ENCODE measurements around the gene TICAM1. TPM values are rescaled to one million over a fixed set of nuclear protein-coding genes. Genes with fewer than 3 reads are reported as not detected.

The TICAM1 gene
- total and polyA plus RNA-seq, 4 donors, result 2.1 to 8.6 (median 5.5) TPM

DNA sequence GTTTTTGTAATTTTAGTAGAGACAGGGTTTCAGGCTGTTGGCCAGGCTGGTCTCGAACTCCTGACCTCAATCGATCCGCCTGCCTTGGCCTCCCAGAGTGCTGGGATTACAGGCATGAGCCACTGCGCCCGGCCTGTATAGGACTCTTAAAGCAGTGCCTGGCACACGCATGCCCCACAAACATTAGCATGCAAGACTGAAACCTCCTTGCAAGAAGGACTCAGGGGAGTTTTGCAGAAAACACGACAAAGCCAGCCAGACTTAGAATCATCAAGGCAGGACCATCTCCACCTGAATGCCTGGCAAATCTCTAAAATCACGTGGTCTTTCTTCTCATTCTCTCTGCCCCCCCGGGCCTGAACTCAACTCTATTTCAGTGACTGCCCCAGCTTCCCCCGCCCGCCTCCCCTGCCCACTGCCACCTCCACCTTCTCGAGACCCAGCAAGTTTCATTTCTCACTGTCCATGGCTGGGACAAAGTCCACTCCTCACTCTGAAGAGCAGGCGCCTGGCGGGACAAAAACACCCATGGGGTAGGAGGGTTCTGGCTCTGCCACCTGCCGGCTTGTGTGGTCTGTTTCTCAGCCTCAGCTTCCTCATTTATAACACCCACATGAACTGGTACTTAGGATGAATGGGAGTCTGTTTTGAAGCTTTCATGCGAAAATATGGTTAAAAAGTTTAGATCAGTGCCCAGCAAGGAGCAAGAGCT is 2.4 kb downstream of the TICAM1 start:
- Histone ChIP-seq H3K9ac (ENCODE audit: low read depth in 1 of 2, low read length in 2 of 2) (peak overlapping the region; percentile 50 to 54), H3K4me3 (ENCODE audit: low read depth in 1 of 3, low read length in 3 of 3) (peak overlapping the region in 2 of 3 donors; percentile 24 to 44), H3K36me3 (ENCODE audit: control insufficient read depth in 4 of 4, insufficient read depth in 3 of 4, low read depth in 1 of 4, low read length in 3 of 4) (no peaks in the 10 kb centered on the region), H3K27ac (ENCODE audit: low read depth in 1 of 2, low read length in 2 of 2) (peak overlapping the region; percentile 97 to 98), H3K4me1 (ENCODE audit: control insufficient read depth in 4 of 4, insufficient read depth in 4 of 4, low read length in 3 of 4) (peaks cover 8 to 39% (median 23%) of the 10 kb centered on the region in 4 donors), H3K9me3 (ENCODE audit: control insufficient read depth in 4 of 4, low read length in 3 of 4) (no peaks in the 10 kb centered on the region), H3K27me3 (ENCODE audit: control insufficient read depth in 4 of 4, insufficient read depth in 4 of 4, low read length in 3 of 4) (no peaks in the 10 kb centered on the region)
- 23% methylated on average over 16 of the region's 16 CpGs for WGBS
- TF ChIP-seq RXRA (IDR thresholded peaks at IDR 0.05) (peak in 1 of 2 donors; percentile 15), RAD21 (IDR thresholded peaks at IDR 0.05) (peak; percentile 17 to 62), HNF4A (conservative IDR thresholded peaks at IDR 0.05) (peak; percentile 73 to 74), TAF1 (conservative IDR thresholded peaks at IDR 0.05) (no peak), FOXA2 (IDR thresholded peaks at IDR 0.05) (no peak), GABPA (IDR thresholded peaks at IDR 0.05 in 1 of 2, conservative IDR thresholded peaks at IDR 0.05 in 1 of 2) (no peak), EGR1 (IDR thresholded peaks at IDR 0.05; ENCODE audit: low read depth in 2 of 2) (no peak), NR2F2 (IDR thresholded peaks at IDR 0.05) (no peak), SP1 (IDR thresholded peaks at IDR 0.05) (peak; percentile 39), FOXA1 (IDR thresholded peaks at IDR 0.05) (no peak), HNF4G (IDR thresholded peaks at IDR 0.05) (peak; percentile 56), JUND (IDR thresholded peaks at IDR 0.05) (no peak), ATF3 (IDR thresholded peaks at IDR 0.05) (no peak), YY1 (IDR thresholded peaks at IDR 0.05) (peak; percentile 28)
- TF ChIP-seq, protein P1, sequence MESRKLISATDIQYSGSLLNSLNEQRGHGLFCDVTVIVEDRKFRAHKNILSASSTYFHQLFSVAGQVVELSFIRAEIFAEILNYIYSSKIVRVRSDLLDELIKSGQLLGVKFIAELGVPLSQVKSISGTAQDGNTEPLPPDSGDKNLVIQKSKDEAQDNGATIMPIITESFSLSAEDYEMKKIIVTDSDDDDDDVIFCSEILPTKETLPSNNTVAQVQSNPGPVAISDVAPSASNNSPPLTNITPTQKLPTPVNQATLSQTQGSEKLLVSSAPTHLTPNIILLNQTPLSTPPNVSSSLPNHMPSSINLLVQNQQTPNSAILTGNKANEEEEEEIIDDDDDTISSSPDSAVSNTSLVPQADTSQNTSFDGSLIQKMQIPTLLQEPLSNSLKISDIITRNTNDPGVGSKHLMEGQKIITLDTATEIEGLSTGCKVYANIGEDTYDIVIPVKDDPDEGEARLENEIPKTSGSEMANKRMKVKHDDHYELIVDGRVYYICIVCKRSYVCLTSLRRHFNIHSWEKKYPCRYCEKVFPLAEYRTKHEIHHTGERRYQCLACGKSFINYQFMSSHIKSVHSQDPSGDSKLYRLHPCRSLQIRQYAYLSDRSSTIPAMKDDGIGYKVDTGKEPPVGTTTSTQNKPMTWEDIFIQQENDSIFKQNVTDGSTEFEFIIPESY (IDR thresholded peaks at IDR 0.05), result no peak
- TF ChIP-seq, protein P2, sequence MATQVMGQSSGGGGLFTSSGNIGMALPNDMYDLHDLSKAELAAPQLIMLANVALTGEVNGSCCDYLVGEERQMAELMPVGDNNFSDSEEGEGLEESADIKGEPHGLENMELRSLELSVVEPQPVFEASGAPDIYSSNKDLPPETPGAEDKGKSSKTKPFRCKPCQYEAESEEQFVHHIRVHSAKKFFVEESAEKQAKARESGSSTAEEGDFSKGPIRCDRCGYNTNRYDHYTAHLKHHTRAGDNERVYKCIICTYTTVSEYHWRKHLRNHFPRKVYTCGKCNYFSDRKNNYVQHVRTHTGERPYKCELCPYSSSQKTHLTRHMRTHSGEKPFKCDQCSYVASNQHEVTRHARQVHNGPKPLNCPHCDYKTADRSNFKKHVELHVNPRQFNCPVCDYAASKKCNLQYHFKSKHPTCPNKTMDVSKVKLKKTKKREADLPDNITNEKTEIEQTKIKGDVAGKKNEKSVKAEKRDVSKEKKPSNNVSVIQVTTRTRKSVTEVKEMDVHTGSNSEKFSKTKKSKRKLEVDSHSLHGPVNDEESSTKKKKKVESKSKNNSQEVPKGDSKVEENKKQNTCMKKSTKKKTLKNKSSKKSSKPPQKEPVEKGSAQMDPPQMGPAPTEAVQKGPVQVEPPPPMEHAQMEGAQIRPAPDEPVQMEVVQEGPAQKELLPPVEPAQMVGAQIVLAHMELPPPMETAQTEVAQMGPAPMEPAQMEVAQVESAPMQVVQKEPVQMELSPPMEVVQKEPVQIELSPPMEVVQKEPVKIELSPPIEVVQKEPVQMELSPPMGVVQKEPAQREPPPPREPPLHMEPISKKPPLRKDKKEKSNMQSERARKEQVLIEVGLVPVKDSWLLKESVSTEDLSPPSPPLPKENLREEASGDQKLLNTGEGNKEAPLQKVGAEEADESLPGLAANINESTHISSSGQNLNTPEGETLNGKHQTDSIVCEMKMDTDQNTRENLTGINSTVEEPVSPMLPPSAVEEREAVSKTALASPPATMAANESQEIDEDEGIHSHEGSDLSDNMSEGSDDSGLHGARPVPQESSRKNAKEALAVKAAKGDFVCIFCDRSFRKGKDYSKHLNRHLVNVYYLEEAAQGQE (IDR thresholded peaks at IDR 0.05), result no peak
- TF ChIP-seq, protein P3, sequence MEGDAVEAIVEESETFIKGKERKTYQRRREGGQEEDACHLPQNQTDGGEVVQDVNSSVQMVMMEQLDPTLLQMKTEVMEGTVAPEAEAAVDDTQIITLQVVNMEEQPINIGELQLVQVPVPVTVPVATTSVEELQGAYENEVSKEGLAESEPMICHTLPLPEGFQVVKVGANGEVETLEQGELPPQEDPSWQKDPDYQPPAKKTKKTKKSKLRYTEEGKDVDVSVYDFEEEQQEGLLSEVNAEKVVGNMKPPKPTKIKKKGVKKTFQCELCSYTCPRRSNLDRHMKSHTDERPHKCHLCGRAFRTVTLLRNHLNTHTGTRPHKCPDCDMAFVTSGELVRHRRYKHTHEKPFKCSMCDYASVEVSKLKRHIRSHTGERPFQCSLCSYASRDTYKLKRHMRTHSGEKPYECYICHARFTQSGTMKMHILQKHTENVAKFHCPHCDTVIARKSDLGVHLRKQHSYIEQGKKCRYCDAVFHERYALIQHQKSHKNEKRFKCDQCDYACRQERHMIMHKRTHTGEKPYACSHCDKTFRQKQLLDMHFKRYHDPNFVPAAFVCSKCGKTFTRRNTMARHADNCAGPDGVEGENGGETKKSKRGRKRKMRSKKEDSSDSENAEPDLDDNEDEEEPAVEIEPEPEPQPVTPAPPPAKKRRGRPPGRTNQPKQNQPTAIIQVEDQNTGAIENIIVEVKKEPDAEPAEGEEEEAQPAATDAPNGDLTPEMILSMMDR (IDR thresholded peaks at IDR 0.05; ENCODE audit: low read depth, low read length, missing input control), result peak; percentile 25
- TF ChIP-seq, protein P4, sequence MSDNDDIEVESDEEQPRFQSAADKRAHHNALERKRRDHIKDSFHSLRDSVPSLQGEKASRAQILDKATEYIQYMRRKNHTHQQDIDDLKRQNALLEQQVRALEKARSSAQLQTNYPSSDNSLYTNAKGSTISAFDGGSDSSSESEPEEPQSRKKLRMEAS (IDR thresholded peaks at IDR 0.05), result no peak
- no peak for DNase-seq (ENCODE audit: low spot score)

Data from liver (tissue), 9 donors.